Fibroblast of mammary gland (primary cell): Measurements from ENCODE around the gene FBLN7.
A peak's percentile ranks its signal among the peaks of the same experiment; 100 is the strongest.

ENCODE experiments used
- DNase-seq: peaks from one replicate; pipeline ENCODE4 v3.0.0-alpha.2; 2010; ENCODE audit warnings: low read depth
- H3K4me3 ChIP-seq: 2 replicates; pipeline ENCODE4 v1.5.1; 2011; ENCODE audit warnings: low read depth, mild to moderate bottlenecking, low read length, moderate library complexity; ENCODE audit not compliant: control insufficient read depth
- CTCF ChIP-seq: conservative IDR thresholded peaks from 2 replicates; pipeline ENCODE4 v1.5.1; 2011; ENCODE audit warnings: low read depth, low read length, inconsistent platforms; ENCODE audit not compliant: control insufficient read depth, insufficient read depth

The FBLN7 gene

GRCh38 chr2:112148477-112148876 lies 10.3 kb downstream of the FBLN7 start:
- no peak for TF ChIP-seq CTCF
- no peak overlapping the region for H3K4me3 ChIP-seq
- no peak for DNase-seq

GRCh38 chr2:112149194-112149593 lies 11.0 kb downstream of the FBLN7 start:
- no peak for TF ChIP-seq CTCF
- no peak overlapping the region for H3K4me3 ChIP-seq
- no peak for DNase-seq

GRCh38 chr2:112149866-112150435 lies 11.8 kb downstream of the FBLN7 start:
- TF ChIP-seq CTCF = no peak
- DNase-seq = peak; percentile 70

GRCh38 chr2:112150447-112150846 lies 12.3 kb downstream of the FBLN7 start:
- peak; percentile 97 for DNase-seq
- no peak for TF ChIP-seq CTCF

More at GRCh38 chr2:112149866-112150435, 11.8 kb downstream of the FBLN7 start:
- no peak overlapping the region for H3K4me3 ChIP-seq

GRCh38 chr2:112150851-112151250 lies 12.7 kb downstream of the FBLN7 start:
- DNase-seq = no peak
- no peak for TF ChIP-seq CTCF

More at GRCh38 chr2:112150447-112150846, 12.3 kb downstream of the FBLN7 start:
- no peak overlapping the region for H3K4me3 ChIP-seq

GRCh38 chr2:112151271-112151670 lies 13.1 kb downstream of the FBLN7 start:
- DNase-seq = peak; percentile 50
- H3K4me3 ChIP-seq = no peak overlapping the region
- TF ChIP-seq CTCF = no peak

More at GRCh38 chr2:112150851-112151250, 12.7 kb downstream of the FBLN7 start:
- H3K4me3 ChIP-seq = no peak overlapping the region
